HUES48 (cell line): ENCODE measurements around the gene CD36.

ENCODE experiments used
- H3K27ac ChIP-seq: one replicate; pipeline ENCODE4 v1.7.0; 2013; ENCODE audit warnings: low read depth, low read length, inconsistent platforms
- H3K27me3 ChIP-seq: 2 replicates; pipeline ENCODE4 v1.6.1; 2013; ENCODE audit warnings: mild to moderate bottlenecking, low read length; ENCODE audit not compliant: control insufficient read depth, insufficient read depth
- H3K36me3 ChIP-seq: 2 replicates; pipeline ENCODE4 v1.6.1; 2013; ENCODE audit warnings: low read length; ENCODE audit not compliant: control insufficient read depth, insufficient read depth
- H3K4me1 ChIP-seq: 2 replicates; pipeline ENCODE4 v1.6.1; 2013; ENCODE audit warnings: mild to moderate bottlenecking, low read length; ENCODE audit not compliant: control insufficient read depth, insufficient read depth
- H3K4me3 ChIP-seq: 2 replicates; pipeline ENCODE4 v1.5.1; 2013; ENCODE audit warnings: mild to moderate bottlenecking, low read depth, low read length
- H3K9ac ChIP-seq: 2 replicates; pipeline ENCODE4 v1.6.1; 2013; ENCODE audit warnings: mild to moderate bottlenecking, low read depth, low read length, moderate library complexity
- H3K9me3 ChIP-seq: 2 replicates; pipeline ENCODE4 v1.6.1; 2013; ENCODE audit warnings: low read length; ENCODE audit not compliant: control insufficient read depth, insufficient read depth

Gene CD36

DNA sequence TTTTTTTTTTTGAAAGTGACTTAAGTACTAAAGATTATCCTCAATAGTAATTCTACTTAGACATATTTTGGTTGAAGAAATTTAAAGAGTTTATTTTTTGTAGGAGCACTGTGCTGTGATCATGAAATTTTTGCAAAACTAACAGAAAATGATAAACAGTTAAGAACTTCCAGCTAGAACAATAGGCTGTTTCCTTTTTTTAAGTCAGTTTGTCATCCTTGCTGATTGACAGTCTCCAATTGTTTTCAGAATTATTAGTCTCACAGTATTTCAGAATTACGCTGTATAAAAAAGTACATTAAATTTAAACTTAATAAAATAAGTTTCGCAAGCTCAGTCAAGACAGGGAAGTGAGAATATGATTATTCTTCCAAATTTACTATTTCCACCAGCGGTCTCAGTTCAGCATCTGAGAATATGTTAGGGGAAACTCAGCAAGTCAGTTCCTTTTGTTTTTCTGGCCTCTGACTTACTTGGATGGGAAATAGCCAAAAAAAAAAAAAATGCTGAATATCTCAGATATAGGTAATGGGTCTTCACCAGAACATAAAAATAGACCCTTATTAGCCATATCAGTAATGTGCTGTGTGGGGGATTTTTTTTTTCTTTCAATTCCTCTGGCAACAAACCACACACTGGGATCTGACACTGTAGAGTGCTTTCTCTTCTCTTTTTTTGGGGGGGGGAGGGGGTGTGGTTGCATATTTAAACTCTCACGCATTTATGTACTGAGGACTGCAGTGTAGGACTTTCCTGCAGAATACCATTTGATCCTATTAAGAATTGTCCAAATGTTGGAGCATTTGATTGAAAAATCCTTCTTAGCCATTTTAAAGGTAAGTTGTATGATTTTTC, at the start of gene CD36:
Gene CD36 (plus strand): TSS at position 732 of the 855 bp plus-strand sequence. CDS start 8,099 bp downstream, outside the sequence.
- H3K9me3 ChIP-seq, result no peaks in the 10 kb centered on the region

GRCh38 chr7:80589631-80590030, 48.8 kb upstream of the CD36 start:
- Histone ChIP-seq H3K27ac (no peak overlapping the region), H3K36me3 (no peaks in the 10 kb centered on the region), H3K4me3 (no peak overlapping the region), H3K27me3 (no peaks in the 10 kb centered on the region), H3K9me3 (no peaks in the 10 kb centered on the region), H3K9ac (no peak overlapping the region), H3K4me1 (peaks cover 5% of the 10 kb centered on the region; the same call in 1 of the 2 replicates)

More for the DNA sequence above, at the start of gene CD36:
- Histone ChIP-seq H3K27me3 (no peaks in the 10 kb centered on the region), H3K4me3 (no peak within 1 kb of the TSS), H3K4me1 (peaks cover 4% of the 10 kb centered on the region; the same call in 1 of the 2 replicates), H3K27ac (no peak within 1 kb of the TSS), H3K9ac (no peak within 1 kb of the TSS), H3K36me3 (no peaks in the 10 kb centered on the region)

DNA sequence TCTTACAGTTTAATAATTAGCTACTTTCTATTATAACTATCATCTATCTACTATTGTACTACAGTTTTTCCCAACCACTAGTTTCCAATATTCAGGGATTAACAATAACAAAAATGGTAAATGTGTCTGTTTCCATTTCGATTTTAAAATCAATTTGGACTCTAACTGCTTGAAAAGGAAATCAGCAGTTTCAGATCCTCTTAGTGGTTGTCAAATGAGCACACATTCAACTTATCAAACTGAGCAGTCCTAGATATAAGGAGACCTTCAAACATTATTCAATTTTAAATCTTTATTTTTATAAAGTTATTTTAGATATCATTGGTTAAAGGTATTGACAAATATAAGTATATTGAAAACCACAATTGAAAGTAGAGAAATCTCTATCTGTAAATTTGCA, 46.8 kb upstream of the CD36 start:
- Histone ChIP-seq H3K9ac (no peak overlapping the region), H3K36me3 (no peaks in the 10 kb centered on the region)

DNA sequence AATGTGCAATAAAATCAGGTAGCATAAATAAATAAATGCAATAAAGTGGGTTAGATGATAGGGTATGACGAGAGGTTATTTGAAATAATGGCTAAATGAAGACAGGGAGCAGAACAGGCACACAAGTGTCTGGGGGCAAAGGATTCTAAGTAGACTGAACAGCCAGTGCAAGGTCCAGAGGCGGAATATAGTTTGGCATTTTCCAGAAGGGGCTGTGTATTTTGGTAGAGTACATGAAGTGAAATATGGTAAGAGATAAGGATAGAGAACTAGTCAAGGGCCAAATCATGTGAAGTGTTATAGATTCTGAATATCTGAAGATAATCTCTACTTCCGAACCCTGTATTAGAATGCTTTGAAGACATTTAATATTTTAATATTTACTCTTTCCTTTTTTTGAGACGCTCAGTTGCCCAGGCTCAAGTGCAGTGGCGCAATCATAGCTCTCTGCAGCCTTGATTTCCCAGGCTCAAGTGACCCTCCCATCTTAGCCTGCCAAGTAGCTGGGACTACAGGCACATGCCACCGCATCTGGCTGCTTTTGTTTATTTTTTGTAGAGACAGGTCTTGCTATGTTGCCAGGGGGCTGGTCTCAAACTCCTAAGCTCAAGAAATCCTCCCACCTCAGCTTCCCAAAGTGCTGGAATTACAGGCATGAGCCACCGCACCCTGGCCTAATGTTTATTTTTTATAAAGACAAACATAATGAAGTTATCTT, 44.4 kb upstream of the CD36 start:
- Histone ChIP-seq H3K9ac (no peak overlapping the region), H3K9me3 (no peaks in the 10 kb centered on the region), H3K36me3 (no peaks in the 10 kb centered on the region), H3K4me3 (no peak overlapping the region), H3K27ac (no peak overlapping the region), H3K27me3 (no peaks in the 10 kb centered on the region), H3K4me1 (no peaks in the 10 kb centered on the region)

More for the DNA sequence above, 46.8 kb upstream of the CD36 start:
- no peak overlapping the region for H3K27ac ChIP-seq
- H3K27me3 ChIP-seq, result no peaks in the 10 kb centered on the region
- H3K4me3 ChIP-seq, result no peak overlapping the region
- no peaks in the 10 kb centered on the region for H3K9me3 ChIP-seq
- H3K4me1 ChIP-seq, result peaks cover 5% of the 10 kb centered on the region; the same call in 1 of the 2 replicates

GRCh38 chr7:80596933-80597517, 41.4 kb upstream of the CD36 start:
- H3K4me3 ChIP-seq, result no peak overlapping the region
- no peaks in the 10 kb centered on the region for H3K27me3 ChIP-seq
- no peak overlapping the region for H3K27ac ChIP-seq
- H3K36me3 ChIP-seq, result no peaks in the 10 kb centered on the region
- H3K9ac ChIP-seq, result no peak overlapping the region
- no peaks in the 10 kb centered on the region for H3K4me1 ChIP-seq
- no peaks in the 10 kb centered on the region for H3K9me3 ChIP-seq

GRCh38 chr7:80597875-80598274, 40.6 kb upstream of the CD36 start:
- no peaks in the 10 kb centered on the region for H3K4me1 ChIP-seq
- no peak overlapping the region for H3K27ac ChIP-seq
- no peaks in the 10 kb centered on the region for H3K36me3 ChIP-seq
- H3K9me3 ChIP-seq, result no peaks in the 10 kb centered on the region
- no peak overlapping the region for H3K4me3 ChIP-seq
- no peaks in the 10 kb centered on the region for H3K27me3 ChIP-seq
- H3K9ac ChIP-seq, result no peak overlapping the region

GRCh38 chr7:80600046-80600445, 38.4 kb upstream of the CD36 start:
- Histone ChIP-seq H3K27ac (no peak overlapping the region), H3K4me3 (no peak overlapping the region), H3K27me3 (no peaks in the 10 kb centered on the region), H3K4me1 (no peaks in the 10 kb centered on the region), H3K36me3 (no peaks in the 10 kb centered on the region), H3K9me3 (no peaks in the 10 kb centered on the region), H3K9ac (no peak overlapping the region)

GRCh38 chr7:80601999-80602398, 36.4 kb upstream of the CD36 start:
- no peaks in the 10 kb centered on the region for H3K9me3 ChIP-seq
- H3K27me3 ChIP-seq, result no peaks in the 10 kb centered on the region
- H3K9ac ChIP-seq, result no peak overlapping the region

DNA sequence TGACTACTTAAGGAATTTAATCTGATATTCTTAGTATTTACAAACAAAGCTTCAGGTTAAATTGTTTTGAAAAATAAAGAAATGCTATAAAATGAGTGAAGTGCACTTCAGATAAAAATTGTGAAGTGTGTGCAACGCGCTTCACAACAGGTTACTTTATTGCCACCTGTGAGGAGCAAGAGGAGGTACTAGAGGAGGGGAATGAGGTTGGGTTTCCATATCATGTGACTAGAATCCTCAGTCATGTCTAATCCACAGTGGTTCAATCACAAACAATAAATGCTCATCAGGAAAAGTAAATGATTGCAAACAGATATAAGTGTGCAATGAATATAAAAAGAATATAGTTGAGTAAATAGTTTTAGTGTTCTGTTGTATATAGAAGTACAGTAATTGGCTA, 34.5 kb upstream of the CD36 start:
- H3K4me1 ChIP-seq, result no peaks in the 10 kb centered on the region
- H3K27me3 ChIP-seq, result no peaks in the 10 kb centered on the region
- H3K4me3 ChIP-seq, result no peak overlapping the region
- no peak overlapping the region for H3K27ac ChIP-seq
- no peak overlapping the region for H3K9ac ChIP-seq
- H3K36me3 ChIP-seq, result no peaks in the 10 kb centered on the region
- H3K9me3 ChIP-seq, result no peaks in the 10 kb centered on the region

More at GRCh38 chr7:80601999-80602398, 36.4 kb upstream of the CD36 start:
- Histone ChIP-seq H3K27ac (no peak overlapping the region), H3K4me1 (no peaks in the 10 kb centered on the region), H3K36me3 (no peaks in the 10 kb centered on the region), H3K4me3 (no peak overlapping the region)

DNA sequence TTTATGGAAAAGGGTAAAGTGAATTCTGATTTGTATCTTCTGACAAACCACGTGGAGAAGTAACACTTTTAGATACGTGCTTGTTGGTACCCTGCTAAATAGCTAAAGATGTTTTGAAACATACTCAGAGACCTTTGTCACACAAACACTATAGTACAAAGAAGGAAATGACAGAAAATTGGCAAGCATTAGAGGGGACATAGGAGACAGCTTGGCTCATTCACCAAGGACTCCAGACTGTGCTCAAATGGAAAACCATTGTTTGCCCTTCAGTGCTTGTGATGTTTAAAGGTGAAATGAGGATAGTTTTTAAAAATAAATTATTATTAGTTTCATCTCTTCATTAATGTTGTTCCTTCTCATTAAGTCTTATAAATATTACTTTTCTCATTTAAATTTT, 34.0 kb upstream of the CD36 start:
- H3K4me3 ChIP-seq, result no peak overlapping the region
- no peaks in the 10 kb centered on the region for H3K9me3 ChIP-seq
- H3K36me3 ChIP-seq, result no peaks in the 10 kb centered on the region
- H3K27me3 ChIP-seq, result no peaks in the 10 kb centered on the region
- no peaks in the 10 kb centered on the region for H3K4me1 ChIP-seq
- no peak overlapping the region for H3K27ac ChIP-seq
- no peak overlapping the region for H3K9ac ChIP-seq

DNA sequence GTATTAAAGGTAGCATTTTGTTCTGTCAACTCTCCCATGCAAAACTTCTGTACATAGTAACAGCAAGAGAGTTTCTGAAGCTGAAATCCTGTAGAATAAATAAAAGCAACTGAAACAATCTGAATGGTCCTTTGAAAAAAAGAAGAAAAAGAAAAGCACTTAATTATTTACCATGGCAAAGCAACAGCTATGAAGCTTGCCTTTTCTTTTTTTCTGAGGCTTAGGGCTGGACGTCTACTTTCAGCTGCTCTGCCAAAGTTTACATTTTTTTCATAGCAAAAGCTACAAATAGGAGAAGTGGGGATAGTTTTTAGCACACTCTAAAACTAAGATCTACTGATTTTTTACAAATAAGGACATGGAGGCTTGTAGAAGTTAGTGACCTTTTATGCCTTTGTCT, 31.3 kb upstream of the CD36 start:
- H3K27ac ChIP-seq, result no peak overlapping the region
- no peaks in the 10 kb centered on the region for H3K27me3 ChIP-seq
- H3K9ac ChIP-seq, result no peak overlapping the region
- no peaks in the 10 kb centered on the region for H3K36me3 ChIP-seq
- no peaks in the 10 kb centered on the region for H3K4me1 ChIP-seq
- H3K9me3 ChIP-seq, result no peaks in the 10 kb centered on the region
- H3K4me3 ChIP-seq, result no peak overlapping the region
